Activated CD4-positive, CD25-positive, alpha-beta regulatory T cell (primary cell): Measurements from ENCODE around the gene AGAP1.
"Not testable (repeated sequence)": the region's sequence is repeated elsewhere in the genome, so short reads cannot be mapped to it uniquely, and the experiment has no call there.

Experiments
- DNase-seq, 4 experiments: peaks; one replicate each; lab custom pipeline; 2025; lab: John Stamatoyannopoulos, UW

AGAP1 gene

DNA sequence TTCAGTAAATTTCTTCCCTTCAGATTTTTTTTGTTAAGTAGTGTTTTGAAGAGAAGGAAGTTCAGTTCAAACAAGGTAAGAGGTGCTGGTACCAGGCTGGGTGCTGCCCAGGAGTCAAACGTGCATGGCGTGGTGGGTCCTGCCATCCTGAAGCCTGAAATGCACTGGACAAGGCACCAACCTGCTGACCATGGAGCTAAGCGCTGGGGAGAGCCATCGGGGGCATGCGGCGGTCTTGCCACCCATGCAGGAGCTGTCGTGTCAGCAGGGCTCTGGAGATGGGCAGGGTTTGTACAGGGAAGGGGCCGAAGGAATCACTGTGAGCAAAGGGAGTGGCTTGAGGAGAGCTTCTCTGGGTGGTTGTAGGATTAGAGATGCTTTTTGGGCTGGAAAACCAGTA lies 547.8 kb downstream of the AGAP1 start:
- no peak for DNase-seq

DNA sequence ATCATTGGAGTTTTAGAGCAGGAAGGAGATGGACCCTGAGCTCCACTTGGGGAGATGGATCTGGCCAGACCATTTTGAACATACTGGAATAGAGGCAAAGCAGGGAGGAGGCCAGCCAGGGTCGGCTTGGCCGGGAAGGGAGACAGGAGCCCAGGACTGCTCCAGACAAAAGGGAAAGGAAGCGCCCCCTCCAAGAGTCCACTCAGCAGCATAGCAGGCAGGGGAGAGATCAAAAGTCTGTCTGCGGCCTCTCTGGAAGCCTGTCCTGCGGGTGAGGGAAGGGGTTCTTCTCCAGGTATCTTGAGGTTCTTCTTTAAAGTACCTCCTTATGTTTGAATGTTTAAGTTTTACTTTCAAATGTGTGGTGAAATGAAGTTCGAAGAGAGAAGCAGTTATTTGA lies 548.2 kb downstream of the AGAP1 start:
- no peak for DNase-seq

DNA sequence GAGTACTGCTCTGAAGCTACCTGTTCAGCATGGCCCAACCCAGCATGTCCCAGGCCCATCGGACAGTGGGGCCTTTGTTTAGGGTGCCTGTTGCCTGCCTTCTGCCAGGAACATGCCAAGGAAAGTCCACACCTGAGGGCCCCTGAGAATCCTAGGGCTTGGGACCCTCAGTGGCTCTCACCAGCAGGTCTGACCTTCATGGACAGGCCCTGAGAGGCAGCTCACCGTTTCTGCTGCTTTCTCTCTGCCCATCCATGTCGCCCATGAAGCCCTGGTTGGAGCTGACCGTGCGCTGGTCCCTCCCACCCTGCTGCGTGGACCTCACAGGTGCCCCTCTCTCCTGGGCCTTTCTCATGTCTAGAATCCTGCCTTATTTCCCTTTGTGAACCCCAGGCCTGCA lies 550.3 kb downstream of the AGAP1 start:
- no peak for DNase-seq

DNA sequence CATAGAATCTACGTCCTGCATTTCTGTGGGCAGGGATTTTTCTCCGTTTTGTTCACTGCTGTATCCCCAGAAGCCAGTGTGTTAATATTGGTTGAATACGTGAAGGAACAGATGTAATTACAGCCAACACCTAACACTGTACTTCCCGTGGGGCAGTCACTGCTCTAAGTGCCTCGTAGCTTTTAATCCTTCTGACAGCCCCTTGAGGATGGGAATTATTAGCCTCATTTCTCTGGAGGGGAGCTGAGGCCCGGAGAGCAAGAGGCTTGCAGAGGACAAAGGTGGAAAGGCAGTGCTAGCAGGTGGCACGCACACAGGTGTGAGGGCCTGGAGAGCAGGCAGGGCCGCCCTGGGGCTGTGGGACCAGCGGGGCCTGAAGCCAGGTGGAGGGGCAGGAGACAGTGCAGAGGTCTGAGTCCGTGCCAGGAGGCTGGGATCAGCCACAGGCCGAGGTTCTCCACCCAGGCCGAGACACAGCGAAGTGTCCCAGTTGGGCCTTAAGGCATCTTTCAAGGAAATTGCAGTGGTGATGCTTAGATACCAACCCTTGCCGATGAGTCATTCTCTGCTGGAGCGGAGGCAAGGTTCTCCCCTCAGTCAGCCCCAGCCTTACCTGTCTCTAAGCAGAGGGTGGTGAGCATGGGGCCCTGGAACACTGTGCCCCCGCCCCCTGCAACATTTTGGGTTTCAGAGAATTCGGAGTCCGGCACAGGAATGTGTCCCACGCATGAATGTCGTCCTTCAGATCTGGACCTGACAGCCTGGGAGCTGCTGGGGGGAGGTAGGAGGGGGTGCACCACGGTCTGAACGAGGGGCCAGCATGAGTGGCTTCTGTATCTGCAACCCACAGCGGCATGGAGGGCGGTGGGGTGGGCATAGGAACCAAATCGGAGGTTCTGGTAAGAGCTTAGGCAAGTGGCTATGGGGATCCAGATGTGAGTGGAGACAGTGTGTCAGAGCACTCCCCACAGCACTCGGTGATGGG lies 551.7 kb downstream of the AGAP1 start:
- DNase-seq = no peak

DNA sequence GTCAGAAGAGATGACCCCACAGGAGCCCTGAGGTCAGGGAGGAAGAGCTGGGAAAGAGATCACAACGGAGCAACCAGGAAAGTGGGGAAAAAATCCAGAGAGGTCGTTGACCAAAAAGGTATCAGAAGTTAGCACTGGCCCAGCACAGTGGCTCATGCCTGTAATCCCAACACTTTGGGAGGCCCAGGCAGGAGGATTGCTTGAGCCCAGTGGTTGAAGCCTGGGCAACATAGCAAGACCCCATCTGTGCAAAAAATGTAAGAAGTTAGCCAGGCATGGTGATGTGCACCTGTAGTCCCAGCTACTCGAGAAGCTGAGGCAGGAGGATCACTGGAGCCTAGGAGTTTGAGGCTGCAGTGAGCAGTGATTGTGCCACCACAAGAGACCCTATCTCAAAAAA lies 552.9 kb downstream of the AGAP1 start:
- no peak for DNase-seq

DNA sequence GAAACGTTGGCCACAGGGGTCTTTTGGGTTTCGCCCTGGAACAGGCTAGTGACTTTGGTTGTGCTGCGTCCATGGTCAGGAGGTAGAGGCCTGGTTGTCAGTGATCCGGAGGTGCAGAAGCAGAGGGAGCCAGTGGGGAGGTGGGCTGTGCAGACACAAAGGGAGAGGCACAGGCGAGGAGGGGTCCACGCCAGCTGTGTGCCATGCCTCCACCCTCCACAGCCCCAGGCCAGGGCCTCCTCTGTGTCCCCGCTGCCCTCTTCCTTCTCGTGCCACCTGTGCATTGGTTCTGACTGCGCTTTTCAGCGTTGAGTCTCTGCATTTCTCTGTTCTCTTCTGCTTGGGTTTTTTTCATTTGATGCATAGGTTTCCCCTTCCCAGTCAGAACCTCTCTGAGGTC lies 553.3 kb downstream of the AGAP1 start:
- no peak for DNase-seq

DNA sequence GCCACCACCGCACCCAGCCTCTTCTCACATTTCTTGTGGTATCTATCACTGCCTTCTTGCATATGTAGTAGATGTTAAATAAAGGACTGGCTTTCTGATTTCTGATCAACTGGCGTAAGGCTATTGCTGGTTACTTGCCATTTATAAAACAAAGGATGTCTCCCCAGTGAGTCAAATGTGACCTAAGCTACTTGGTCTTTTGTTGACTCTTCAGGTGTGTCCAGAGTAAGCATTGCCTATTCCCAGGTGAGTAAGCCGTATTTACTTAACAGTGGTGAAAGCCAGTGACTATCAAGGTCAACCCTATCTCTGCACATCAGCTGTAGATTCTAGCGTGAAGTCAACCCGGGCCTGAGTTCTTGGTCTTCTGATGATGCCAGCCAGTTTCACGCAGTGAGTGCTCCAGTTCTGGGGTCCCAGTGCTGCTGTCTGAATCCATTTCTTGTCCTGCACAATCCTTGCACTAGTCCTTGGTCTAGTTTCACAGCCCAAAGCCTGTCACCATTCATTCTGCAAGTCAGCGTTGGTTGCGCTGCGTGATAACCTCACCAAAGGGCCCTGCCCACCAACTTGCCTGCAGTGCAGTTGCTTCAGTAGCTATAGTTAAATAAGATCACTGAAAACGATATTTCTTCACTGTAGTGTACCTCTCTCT lies 554.2 kb downstream of the AGAP1 start:
- DNase-seq = no peak

DNA sequence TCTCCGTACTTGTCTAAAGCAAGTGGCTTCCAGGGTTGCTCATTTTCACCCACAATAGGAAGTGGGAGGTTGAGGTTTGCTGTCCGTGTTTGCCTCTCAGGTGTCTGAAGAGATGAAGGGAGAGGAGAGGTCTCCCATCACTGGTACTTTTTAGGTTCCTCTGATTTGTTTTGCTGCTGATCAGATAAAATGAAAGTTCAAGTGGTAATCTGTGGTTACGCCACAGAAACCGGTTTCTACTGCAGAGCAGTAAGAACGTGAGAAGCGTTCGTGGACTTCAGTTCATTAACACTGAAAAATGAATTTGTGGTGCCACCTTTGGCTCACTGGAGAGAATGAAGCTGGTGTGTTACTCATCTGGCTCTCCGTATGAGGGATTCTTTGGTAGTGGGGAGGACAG lies 556.1 kb downstream of the AGAP1 start:
- DNase-seq = no peak

DNA sequence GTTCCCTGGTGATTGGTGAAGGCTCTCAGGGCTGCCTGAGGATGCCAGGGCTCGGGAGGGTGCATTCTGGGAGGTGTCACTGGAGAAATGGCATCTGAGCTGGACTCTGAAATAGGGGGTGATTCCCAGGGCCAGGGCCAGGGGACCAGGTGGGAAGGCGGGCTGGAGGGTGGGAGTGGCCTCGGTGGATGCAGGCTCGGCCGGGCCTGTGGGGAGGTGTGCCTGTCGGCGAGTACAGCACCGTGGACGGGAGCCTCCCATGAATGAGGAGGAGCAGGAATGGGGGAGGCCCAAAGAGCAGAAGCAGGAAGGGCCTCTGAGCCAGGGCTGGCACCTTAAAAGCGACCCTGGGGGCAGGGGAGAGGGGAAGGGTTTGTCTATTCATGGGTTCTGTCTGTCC lies 557.5 kb downstream of the AGAP1 start:
- DNase-seq = no peak

DNA sequence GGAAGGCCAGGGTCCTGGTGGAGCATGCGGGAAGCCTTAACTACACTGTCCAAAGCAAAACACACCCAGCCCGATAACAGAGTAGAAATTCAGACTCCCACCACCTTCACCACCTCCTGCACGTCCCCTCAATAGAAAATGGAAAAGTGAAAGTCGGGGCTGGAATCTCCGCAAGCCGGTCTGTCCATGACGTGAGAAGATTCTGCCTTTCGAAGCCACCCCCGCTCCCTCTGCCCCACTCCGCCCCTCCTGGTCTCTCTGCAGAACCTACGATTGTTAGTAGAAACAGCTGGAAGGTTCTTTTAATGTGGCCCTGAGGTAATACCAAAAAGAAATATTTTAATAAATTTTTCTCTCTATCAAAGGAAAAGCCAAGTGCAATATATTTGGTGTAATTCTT lies 558.0 kb downstream of the AGAP1 start:
- no peak for DNase-seq

DNA sequence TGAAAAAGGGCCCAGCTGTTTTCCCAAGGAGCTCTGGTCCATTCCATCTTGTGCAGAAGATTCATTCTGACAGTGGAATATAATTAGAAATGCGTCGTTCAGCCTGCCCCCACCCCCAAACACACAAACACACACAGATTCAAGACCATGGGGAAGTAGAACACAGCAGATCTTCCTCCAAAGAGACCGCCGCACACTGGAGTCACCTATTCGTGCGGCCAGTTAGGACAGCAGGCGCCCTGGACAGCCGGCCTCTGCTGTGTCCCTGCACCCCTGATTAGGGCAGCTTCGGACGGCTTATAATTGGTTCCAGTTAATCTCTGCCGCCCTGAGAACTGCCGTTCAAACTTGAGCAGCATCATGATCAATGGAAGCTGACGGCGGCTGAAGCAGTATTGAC lies 558.4 kb downstream of the AGAP1 start:
- no peak for DNase-seq

DNA sequence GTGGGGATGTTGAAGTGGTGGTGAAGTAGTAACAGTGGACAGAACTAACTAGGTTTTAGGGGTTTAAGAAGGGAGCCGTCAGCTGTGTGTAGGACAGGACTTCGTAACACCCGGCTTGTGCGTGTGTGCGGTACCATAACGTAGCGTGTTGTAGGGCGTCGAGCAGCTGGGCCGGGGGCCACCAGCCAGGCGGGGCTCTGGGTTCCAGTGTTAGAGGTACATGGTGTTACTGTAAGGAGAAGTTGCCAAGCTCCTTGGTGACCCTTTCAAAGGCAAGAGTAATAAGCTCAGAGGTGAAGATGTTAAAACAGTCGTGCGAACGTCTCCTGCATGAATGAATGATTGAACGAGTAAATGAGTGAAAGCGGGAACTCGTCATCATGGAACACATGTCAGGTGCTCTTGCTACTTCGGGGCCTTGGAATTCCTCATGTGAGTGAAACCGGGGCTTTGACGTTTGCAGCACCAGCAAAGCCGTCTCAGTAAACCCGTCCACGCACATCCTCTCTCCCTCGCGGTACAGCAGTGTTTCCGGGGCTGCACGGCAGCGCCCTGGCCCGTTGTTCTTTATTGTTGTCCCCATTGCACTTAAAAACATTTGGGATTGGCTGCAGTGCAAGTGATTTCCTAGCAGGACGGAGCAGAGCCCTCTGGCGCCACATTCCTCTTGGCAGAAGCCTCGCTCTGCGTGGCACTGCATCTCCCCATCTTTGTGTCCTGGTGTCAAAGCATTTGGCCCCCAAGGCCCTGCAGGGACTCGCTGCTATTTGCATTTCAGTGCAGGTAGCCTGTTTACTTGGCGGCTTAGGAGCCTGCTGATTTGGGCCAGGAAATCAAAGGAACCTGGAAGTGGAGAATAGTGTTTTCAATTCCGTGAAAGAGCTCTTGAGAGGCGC lies 559.3 kb downstream of the AGAP1 start:
- no peak for DNase-seq

DNA sequence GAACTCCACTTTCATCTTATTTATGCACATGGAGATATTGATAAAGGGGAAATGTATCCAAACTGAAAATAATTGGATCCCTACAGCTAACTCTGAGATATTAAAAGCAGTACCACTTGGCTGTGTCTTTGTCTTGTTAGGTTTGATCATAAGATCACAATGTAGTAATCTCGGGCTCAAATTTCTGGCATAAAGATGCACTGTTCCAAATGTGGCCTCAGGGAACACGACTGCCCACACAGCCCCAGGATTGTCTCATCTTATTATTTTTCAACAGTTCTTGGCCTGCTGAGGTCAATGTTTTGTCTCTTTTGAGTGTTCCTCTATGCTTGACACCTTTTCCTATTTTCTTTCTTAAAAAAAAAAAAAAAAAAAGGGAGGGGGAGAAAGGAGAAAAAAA lies 560.3 kb downstream of the AGAP1 start:
- DNase-seq = no peak

DNA sequence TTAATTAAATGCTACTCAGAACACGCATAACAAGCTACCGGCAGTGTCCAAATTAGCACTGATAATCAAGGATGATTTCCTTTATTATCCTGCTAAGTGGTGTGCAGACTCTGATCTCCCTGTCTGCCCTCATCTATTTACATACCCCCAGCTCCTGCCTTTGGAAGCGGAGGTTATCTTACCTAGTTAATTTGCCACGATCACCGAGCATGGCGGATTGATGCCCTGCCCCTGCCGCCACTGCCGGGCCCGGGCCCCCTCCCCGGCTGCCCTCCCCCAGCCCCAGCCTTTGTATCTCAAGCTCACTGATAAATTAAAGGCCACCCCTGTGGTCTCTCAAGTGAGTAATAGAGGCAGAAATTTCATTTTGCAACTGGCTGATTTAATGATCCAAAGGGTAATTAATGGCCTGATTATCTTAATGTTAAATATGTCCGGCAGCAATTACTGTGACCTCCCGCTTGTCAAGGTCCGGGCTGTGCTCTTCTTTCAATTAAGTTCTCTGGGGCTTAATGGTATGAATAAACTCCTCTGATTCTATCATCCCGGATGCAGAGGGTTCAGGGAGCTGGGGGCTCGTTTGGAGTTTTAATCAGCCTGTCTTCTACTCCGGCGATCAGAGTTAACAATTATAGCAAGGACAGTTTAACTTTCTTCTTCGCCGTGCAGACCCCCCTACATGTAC lies 560.9 kb downstream of the AGAP1 start:
- no peak for DNase-seq

DNA sequence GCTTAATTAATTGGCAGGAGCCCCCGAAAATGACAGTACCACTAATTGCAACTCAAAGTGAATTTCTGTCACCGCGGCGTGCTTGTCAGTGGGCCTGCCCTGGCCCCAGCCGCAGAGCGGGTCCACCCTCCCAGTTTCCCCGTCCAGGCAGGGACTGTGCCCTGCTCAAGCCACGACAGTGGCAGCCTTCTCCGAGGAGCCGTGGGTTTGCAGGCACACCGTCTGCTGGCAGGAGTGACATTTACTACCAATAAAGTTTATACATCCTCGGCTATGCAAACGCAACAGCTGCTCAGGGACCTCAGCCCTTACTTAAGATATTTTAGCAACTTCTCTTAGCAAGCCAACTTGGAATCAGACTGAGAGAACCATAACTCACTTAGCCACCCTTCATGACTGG lies 561.6 kb downstream of the AGAP1 start:
- DNase-seq = no peak

DNA sequence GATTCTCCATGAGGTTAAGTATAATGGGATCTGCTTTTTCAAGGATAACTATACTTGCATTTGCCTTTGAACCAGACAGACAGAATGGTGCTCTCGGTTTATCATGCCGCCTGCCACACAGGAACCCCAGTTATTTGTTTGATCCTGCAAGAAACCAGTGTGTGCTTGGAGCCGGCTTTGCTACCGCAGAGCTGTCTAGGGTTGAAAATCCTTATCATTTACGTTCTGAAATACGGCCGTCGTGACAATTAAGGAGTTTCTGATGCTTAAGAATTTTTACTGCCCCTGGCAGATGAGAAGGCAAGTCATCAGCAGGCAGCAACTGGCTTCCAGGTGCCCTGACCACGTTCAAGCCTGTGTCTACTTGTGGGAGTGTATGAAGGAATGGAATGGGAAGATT lies 562.3 kb downstream of the AGAP1 start:
- no peak for DNase-seq

DNA sequence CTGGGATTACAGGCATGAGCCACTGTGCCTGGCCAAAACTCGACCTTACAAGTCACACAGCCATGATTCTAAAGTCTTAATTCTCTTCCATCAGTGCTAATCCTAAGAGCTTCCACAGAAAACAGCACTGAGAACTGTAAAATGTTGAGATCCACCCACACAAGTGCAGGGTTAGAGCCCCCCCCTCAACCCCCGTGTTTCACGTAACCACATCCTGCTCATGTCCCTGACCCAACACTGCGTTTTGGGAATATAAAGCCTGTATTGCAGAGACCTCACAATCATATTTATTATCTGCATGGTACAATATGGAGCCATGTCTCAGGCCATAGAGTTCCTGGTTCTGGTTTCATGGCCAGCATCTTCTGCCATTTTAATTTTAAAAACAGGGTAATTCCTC lies 563.5 kb downstream of the AGAP1 start:
- DNase-seq = no peak

DNA sequence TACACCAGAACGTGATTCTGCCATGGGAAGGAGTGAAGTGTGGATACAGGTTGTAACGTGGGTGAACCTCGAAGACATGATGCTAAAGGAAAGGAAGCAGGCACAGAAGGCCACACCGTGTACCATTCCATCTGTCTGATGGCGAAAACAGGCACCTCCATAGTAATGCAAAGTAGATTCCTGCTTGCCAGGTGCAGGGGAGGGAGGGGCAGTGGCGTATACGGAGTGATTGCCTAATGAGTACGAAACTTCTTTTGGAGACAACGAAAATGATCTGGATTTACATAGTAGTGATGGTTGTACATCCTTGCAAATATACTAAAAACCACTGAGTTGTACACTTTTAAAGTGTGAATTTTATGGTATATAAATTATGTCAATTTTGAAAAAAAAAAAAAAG lies 567.7 kb downstream of the AGAP1 start:
- DNase-seq = no peak

DNA sequence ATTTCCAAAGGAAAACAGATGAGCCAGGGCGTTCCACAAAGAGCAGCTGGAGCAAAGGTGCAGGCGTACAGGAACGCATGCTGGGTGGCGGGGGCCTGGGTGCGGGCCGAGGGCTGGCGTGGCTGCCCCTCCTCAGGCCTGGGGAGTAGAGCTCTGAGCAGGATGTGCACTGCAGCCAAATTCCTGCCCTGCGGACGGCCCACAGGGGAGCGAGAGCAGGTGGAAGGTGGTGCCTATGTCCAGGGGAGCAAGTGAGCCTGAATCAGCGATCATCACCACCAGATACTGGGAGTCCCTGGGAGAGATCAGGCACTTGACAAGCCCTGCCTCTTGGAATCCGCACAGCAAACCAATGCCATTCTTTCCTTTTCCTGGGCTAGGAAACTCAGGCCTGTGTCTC lies 568.1 kb downstream of the AGAP1 start:
- no peak for DNase-seq

DNA sequence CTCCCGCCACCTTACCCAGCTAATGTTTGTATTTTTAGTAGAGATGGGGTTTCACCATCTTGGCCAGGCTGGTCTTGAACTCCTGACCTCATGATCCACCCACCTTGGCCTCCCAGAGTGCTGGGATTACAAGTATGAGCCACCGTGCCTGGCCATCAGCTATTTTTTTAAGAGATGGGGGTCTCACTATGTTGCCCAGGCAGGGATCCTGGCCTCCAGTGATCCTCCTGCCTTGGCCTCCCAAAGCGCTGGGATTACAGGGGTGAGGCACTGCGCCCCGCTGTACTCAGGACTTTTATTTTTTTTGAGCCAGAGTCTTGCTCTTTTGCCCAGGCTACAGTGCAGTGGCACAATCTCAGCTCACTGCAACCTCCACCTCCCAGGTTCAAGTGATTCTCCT lies 569.0 kb downstream of the AGAP1 start:
- not testable (repeated sequence) for DNase-seq

DNA sequence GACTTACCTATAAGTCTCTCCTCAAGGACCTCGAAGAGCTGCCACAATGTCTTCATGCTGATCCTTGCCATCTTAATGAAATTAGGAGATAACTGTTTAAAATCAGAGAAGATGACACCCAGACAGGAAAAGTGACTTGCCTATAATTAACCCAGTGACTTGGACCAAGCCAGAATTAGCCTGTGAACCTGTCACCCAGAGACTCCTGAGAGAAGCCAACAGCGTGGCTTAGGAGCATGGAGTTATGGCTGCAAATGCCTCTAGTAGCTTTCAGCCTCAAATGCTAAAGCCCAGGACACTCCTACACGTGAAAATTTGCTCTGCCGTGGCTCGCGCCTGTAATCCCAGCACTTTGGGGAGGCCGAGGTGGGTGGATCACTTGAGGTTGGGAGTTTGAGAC lies 570.2 kb downstream of the AGAP1 start:
- no peak for DNase-seq
